OCI-LY7 (cell line): ENCODE results near the gene CEP152. TPM values are rescaled to one million over a fixed set of nuclear protein-coding genes. Genes with fewer than 3 reads are reported as not detected.

ENCODE experiments used
- BruUV-seq: library from RNA; stranded (reverse); fragments of 400-500 nt; replicated peaks from 2 replicates; lab custom pipeline; 2021; lab: Mats Ljungman, UMichigan
- CTCF ChIA-PET: fragments of 300-600 bp; sonication (Branson Sonifier 250); formaldehyde crosslinking; loops from one replicate; lab custom pipeline; 2022; ENCODE audit warnings: antibody characterized with exemption; ENCODE audit not compliant: unreplicated experiment; lab: Charles Lee
- POLR2A ChIA-PET: fragments of 300-600 bp; sonication (Branson Sonifier 250); formaldehyde crosslinking; loops from one replicate; lab custom pipeline; 2022; ENCODE audit warnings: antibody characterized with exemption; lab: Charles Lee
- DNase-seq: peaks from one replicate; pipeline ENCODE4 v3.0.0-alpha.2; 2015; ENCODE audit warnings: low spot score
- H2AFZ ChIP-seq: fragments of 200-600 bp; sonication (generic), shearing (Covaris generic); 2 replicates; pipeline ENCODE4 v1.6.1; 2014; ENCODE audit warnings: mild to moderate bottlenecking, antibody characterized with exemption, low read length, moderate library complexity
- H3K27ac ChIP-seq: fragments of 200-600 bp; sonication (generic); 2 replicates; pipeline ENCODE4 v1.5.1; 2014; ENCODE audit warnings: mixed run types, low read depth, mild to moderate bottlenecking, moderate library complexity, low read length, inconsistent platforms; ENCODE audit not compliant: poor library complexity, severe bottlenecking
- H3K36me3 ChIP-seq: fragments of 200-600 bp; sonication (generic); 2 replicates; pipeline ENCODE4 v1.6.1; 2014; ENCODE audit warnings: mild to moderate bottlenecking, antibody characterized with exemption, low read length, moderate library complexity, mixed read lengths; ENCODE audit not compliant: insufficient read depth
- H3K4me1 ChIP-seq: fragments of 200-600 bp; sonication (generic); 2 replicates; pipeline ENCODE4 v1.5.1; 2014; ENCODE audit warnings: mild to moderate bottlenecking, low read length; ENCODE audit not compliant: insufficient read depth, poor library complexity, severe bottlenecking
- H3K4me2 ChIP-seq: fragments of 200-600 bp; sonication (generic); 2 replicates; pipeline ENCODE4 v1.6.1; 2014; ENCODE audit warnings: mild to moderate bottlenecking, low read length
- H3K4me3 ChIP-seq: fragments of 200-600 bp; sonication (generic); 2 replicates; pipeline ENCODE4 v1.5.1; 2014; ENCODE audit warnings: mild to moderate bottlenecking, low read depth, low read length; ENCODE audit not compliant: poor library complexity, severe bottlenecking
- H3K79me2 ChIP-seq: fragments of 200-600 bp; sonication (generic); 2 replicates; pipeline ENCODE4 v1.6.1; 2016; ENCODE audit warnings: low read depth, mild to moderate bottlenecking, low read length, moderate library complexity, mixed read lengths; ENCODE audit not compliant: insufficient read depth
- H3K9me2 ChIP-seq: fragments of 200-600 bp; sonication (generic); 2 replicates; pipeline ENCODE4 v1.6.1; 2016; ENCODE audit warnings: mild to moderate bottlenecking, low read length, mixed read lengths; ENCODE audit not compliant: insufficient read depth
- H3K9me3 ChIP-seq: fragments of 200-600 bp; sonication (generic); 2 replicates; pipeline ENCODE4 v1.6.1; 2014; ENCODE audit warnings: mild to moderate bottlenecking, mixed run types, low read length, mixed read lengths
- H4K20me1 ChIP-seq: fragments of 200-600 bp; sonication (generic); 2 replicates; pipeline ENCODE4 v1.6.1; 2014; ENCODE audit warnings: mild to moderate bottlenecking, antibody characterized with exemption, low read length, moderate library complexity, mixed read lengths; ENCODE audit not compliant: insufficient read depth
- EZH2phosphoT487 ChIP-seq: fragments of 200-600 bp; sonication (generic); IDR thresholded peaks from 2 replicates; pipeline ENCODE4 v1.6.1; 2018; ENCODE audit warnings: low read depth, borderline replicate concordance, mild to moderate bottlenecking, mixed run types, antibody characterized with exemption, low read length, moderate library complexity, mixed read lengths
- intact Hi-C: fragments of 100-400 bp; cut with micrococcal nuclease; formaldehyde crosslinking; loops from one replicate; pipeline ENCODE4 v1.10.0; 2022; ENCODE audit not compliant: unreplicated experiment
- total RNA-seq, 2 experiments: library from RNA; depleted of rRNA in 1 of 2; stranded (reverse); fragments of >200 nt in 1 of 2; shearing (Covaris generic) in 1 of 2; gene quantifications; 2 replicates each; pipeline ENCODE4 v1.2.3, GENCODE V29; 2014 to 2022
- TF ChIP-seq, protein P1 (sequence below): fragments of 200-600 bp; sonication (generic); conservative IDR thresholded peaks from 2 replicates; pipeline ENCODE4 v1.5.1; 2014; ENCODE audit warnings: mild to moderate bottlenecking, antibody characterized with exemption, low read length, moderate library complexity, mixed read lengths

CEP152 gene
- total RNA-seq, 2 experiments from 2014 or later = 37.6 to 44.9 TPM

DNA sequence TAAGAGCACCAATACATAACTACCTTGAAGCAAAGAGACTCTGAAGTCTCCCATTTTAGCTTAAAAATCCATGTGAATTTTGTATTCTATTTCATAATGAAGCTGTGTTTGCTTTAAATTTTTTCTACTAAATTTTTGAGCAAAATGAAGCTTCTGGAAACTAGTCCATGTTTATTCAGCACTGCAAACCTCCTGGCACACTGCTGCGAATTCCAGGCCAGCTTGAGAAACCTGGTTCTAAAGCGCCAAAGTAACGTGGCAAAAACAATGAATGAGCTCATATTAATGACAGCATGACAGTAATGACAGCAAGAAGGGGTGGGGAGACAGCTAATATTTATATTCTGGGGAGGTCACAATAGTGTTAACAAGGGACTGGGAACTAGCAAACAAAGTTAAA, 25.7 kb downstream of the CEP152 start:
- POLR2A ChIA-PET = interaction anchor here (0.6 to 0.9 kb wide), 2 partner anchors 21 to 115 kb away, joined by 4 read pairs; no protein-coding TSS in a partner anchor
- H3K79me2 ChIP-seq = no peaks in the 10 kb centered on the region
- CTCF ChIA-PET = no interaction called here
- H3K9me3 ChIP-seq = no peaks in the 10 kb centered on the region
- H3K27ac ChIP-seq = no peak overlapping the region
- intact Hi-C loops = no loop called here
- no peak overlapping the region for H2AFZ ChIP-seq
- H3K4me3 ChIP-seq = no peak overlapping the region
- H3K4me1 ChIP-seq = no peaks in the 10 kb centered on the region
- no peaks in the 10 kb centered on the region for H4K20me1 ChIP-seq
- peaks cover 84% of the 10 kb centered on the region for H3K36me3 ChIP-seq
- no peak for TF ChIP-seq EZH2phosphoT487
- TF ChIP-seq, protein P1, sequence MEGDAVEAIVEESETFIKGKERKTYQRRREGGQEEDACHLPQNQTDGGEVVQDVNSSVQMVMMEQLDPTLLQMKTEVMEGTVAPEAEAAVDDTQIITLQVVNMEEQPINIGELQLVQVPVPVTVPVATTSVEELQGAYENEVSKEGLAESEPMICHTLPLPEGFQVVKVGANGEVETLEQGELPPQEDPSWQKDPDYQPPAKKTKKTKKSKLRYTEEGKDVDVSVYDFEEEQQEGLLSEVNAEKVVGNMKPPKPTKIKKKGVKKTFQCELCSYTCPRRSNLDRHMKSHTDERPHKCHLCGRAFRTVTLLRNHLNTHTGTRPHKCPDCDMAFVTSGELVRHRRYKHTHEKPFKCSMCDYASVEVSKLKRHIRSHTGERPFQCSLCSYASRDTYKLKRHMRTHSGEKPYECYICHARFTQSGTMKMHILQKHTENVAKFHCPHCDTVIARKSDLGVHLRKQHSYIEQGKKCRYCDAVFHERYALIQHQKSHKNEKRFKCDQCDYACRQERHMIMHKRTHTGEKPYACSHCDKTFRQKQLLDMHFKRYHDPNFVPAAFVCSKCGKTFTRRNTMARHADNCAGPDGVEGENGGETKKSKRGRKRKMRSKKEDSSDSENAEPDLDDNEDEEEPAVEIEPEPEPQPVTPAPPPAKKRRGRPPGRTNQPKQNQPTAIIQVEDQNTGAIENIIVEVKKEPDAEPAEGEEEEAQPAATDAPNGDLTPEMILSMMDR = no peak
- no TSS peak for BruUV-seq
- no peak overlapping the region for H3K4me2 ChIP-seq
- DNase-seq = no peak
- no peaks in the 10 kb centered on the region for H3K9me2 ChIP-seq

DNA sequence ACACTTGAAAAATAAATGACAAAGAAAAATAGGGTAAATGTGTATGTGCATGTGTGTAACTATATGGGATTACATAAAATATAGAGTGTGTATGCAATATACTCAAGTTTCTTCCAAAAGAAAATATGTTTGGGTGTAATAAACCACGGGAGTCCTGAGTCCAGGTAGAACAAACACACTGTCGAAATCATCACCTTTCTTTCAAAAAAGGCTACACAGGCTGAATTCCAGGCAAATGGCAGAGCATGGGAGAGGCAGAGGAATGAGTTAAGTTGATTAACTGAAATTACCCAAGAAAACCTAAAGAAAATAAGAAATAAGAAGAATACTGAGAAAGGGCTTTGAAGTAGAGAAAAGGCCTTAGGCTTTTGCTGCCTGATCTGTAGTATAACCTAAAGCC, 26.1 kb downstream of the CEP152 start:
- Histone ChIP-seq H3K9me2 (no peaks in the 10 kb centered on the region), H3K36me3 (peaks cover 84% of the 10 kb centered on the region), H4K20me1 (no peaks in the 10 kb centered on the region), H3K9me3 (no peaks in the 10 kb centered on the region), H3K4me2 (no peak overlapping the region), H3K4me1 (no peaks in the 10 kb centered on the region), H3K79me2 (no peaks in the 10 kb centered on the region), H2AFZ (no peak overlapping the region), H3K4me3 (no peak overlapping the region), H3K27ac (no peak overlapping the region)
- TF ChIP-seq, protein P1 = no peak
- TF ChIP-seq EZH2phosphoT487 = no peak
- POLR2A ChIA-PET = no interaction called here
- CTCF ChIA-PET = no interaction called here
- BruUV-seq = no TSS peak
- intact Hi-C loops = no loop called here
- DNase-seq = no peak

DNA sequence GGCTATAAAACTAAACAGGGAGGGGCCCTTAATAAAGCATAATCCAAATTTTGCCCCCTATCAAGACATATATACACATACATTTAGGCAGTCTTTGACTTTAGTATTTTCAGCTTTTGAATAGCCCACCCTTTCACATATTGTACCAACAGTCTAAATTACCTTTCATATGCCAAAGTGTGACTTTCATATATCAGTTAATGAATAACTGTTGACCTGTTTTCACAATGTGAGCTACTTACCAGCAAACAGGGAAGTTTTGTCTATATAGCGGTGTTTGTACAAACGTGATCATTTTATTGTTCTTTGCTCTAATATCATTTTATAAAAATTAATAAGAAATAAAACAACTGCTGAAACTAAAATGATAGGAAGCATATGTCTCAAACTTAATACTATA, 28.0 kb downstream of the CEP152 start:
- no peak for DNase-seq
- TF ChIP-seq, protein P1 = no peak
- no peak for TF ChIP-seq EZH2phosphoT487
- intact Hi-C loops = no loop called here
- H3K9me3 ChIP-seq = no peaks in the 10 kb centered on the region
- BruUV-seq = no TSS peak
- H3K27ac ChIP-seq = no peak overlapping the region
- H3K4me3 ChIP-seq = no peak overlapping the region
- H2AFZ ChIP-seq = no peak overlapping the region
- H4K20me1 ChIP-seq = no peaks in the 10 kb centered on the region
- ChIA-PET POLR2A (no interaction called here), CTCF (no interaction called here)
- no peaks in the 10 kb centered on the region for H3K9me2 ChIP-seq
- H3K4me2 ChIP-seq = no peak overlapping the region
- no peaks in the 10 kb centered on the region for H3K79me2 ChIP-seq
- H3K4me1 ChIP-seq = no peaks in the 10 kb centered on the region
- H3K36me3 ChIP-seq = peaks cover 84% of the 10 kb centered on the region
